ENCODE results near the gene ANKRD16.

- TF ChIP-seq RARB (CRISPR knock-in tag; IDR thresholded peaks at IDR 0.05) (no peak), CREB5 (CRISPR knock-in tag; IDR thresholded peaks at IDR 0.05; ENCODE audit: low read depth) (no peak), OSR1 (CRISPR knock-in tag; IDR thresholded peaks at IDR 0.05) (no peak), TCF4 (CRISPR knock-in tag; IDR thresholded peaks at IDR 0.05; ENCODE audit: borderline replicate concordance) (no peak), BACH2 (CRISPR knock-in tag; IDR thresholded peaks at IDR 0.05; ENCODE audit: borderline replicate concordance) (no peak), CSRNP3 (CRISPR knock-in tag; IDR thresholded peaks at IDR 0.05) (no peak), ZFP30 (CRISPR knock-in tag; IDR thresholded peaks at IDR 0.05) (no peak), ZFP3 (CRISPR knock-in tag; IDR thresholded peaks at IDR 0.05) (no peak)
- TF ChIP-seq, protein P1, sequence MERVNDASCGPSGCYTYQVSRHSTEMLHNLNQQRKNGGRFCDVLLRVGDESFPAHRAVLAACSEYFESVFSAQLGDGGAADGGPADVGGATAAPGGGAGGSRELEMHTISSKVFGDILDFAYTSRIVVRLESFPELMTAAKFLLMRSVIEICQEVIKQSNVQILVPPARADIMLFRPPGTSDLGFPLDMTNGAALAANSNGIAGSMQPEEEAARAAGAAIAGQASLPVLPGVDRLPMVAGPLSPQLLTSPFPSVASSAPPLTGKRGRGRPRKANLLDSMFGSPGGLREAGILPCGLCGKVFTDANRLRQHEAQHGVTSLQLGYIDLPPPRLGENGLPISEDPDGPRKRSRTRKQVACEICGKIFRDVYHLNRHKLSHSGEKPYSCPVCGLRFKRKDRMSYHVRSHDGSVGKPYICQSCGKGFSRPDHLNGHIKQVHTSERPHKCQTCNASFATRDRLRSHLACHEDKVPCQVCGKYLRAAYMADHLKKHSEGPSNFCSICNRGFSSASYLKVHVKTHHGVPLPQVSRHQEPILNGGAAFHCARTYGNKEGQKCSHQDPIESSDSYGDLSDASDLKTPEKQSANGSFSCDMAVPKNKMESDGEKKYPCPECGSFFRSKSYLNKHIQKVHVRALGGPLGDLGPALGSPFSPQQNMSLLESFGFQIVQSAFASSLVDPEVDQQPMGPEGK (CRISPR knock-in tag; IDR thresholded peaks at IDR 0.05; ENCODE audit: borderline replicate concordance), result no peak
Observed at GRCh38 chr10:5892007-5892406, 2.3 kb upstream of the ANKRD16 start.

Measured in SK-N-SH treated with all-trans-retinoic acid at 6 μM for 48 hours (cell line).